22Rv1 (cell line): ENCODE measurements around the gene TRIM71.

ENCODE experiments used
- ZFX ChIP-seq: fragments of 450-650 bp; IDR thresholded peaks from 2 replicates; pipeline ENCODE4 v1.6.1; 2017; ENCODE audit warnings: antibody characterized with exemption, borderline replicate concordance
- TF ChIP-seq, protein P1 (sequence below): fragments of 450-650 bp; IDR thresholded peaks from 2 replicates; pipeline ENCODE4 v1.5.1; 2017; ENCODE audit warnings: mild to moderate bottlenecking

DNA sequence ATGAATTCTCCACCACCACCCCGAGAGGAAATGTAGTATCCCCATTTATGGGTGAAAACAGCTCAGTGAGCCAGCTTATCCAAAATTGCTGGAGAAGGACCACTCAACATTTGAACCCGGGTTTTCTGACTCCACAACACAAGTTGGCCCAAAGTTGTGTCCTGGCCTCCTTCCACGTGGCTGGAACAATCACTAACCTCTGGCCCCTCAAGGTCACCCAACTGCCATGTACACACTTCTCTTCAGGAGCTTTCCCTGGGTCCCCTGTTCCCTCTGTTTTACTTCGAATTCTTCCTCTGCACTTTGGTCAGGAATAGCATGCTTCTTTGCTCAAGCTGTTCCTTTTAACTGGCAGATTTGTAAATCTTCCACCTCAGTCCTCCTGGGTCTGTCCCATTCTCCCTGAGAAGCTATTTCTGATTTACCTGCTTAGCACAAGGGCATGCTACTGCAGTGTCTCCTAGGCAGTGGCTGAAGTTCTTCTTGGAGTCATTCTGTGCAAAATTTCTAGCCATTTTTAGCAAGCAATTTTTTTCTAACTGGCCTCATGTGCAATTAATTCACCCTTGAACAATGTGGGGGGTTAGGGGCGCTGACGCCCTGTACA lies 39.2 kb downstream of the TRIM71 start:
- TF ChIP-seq, protein P1, sequence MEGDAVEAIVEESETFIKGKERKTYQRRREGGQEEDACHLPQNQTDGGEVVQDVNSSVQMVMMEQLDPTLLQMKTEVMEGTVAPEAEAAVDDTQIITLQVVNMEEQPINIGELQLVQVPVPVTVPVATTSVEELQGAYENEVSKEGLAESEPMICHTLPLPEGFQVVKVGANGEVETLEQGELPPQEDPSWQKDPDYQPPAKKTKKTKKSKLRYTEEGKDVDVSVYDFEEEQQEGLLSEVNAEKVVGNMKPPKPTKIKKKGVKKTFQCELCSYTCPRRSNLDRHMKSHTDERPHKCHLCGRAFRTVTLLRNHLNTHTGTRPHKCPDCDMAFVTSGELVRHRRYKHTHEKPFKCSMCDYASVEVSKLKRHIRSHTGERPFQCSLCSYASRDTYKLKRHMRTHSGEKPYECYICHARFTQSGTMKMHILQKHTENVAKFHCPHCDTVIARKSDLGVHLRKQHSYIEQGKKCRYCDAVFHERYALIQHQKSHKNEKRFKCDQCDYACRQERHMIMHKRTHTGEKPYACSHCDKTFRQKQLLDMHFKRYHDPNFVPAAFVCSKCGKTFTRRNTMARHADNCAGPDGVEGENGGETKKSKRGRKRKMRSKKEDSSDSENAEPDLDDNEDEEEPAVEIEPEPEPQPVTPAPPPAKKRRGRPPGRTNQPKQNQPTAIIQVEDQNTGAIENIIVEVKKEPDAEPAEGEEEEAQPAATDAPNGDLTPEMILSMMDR: no peak
- no peak for TF ChIP-seq ZFX
